ENCODE data around the gene HMSD. TPM values are rescaled to one million over a fixed set of nuclear protein-coding genes. Genes with fewer than 3 reads are reported as not detected.

Gene HMSD
- total and polyA plus RNA-seq, 7 experiments from 2014 or later, result 5.1 TPM; not detected in 6

GRCh38 chr18:63980027-63980426 is 30.9 kb downstream of the HMSD start:
- ChIA-PET POLR2A (no interaction called here), CTCF (interaction anchor here (1.9 to 2.2 kb wide), 2 partner anchors 16 to 461 kb away, joined by 7 read pairs; no protein-coding TSS in a partner anchor)
- peak overlapping the region in 2 of 9 donors; percentile 1 to 32 for H3K27ac Mint-ChIP-seq
- Histone ChIP-seq H3K9me3 (ENCODE audit: control insufficient read depth in 2 of 3, low read length in 3 of 3) (no peaks in the 10 kb centered on the region), H3K27ac (ENCODE audit: low read depth, low read length) (no peak overlapping the region), H3K27me3 (ENCODE audit: control insufficient read depth in 2 of 2, insufficient read depth in 2 of 2, low read length in 2 of 2) (no peaks in the 10 kb centered on the region), H3K36me3 (ENCODE audit: control insufficient read depth in 2 of 3, insufficient read depth in 3 of 3, low read length in 3 of 3) (peaks cover 0 to 35% (median 6%) of the 10 kb centered on the region in 3 experiments), H3K4me3 (ENCODE audit: low read length) (no peak overlapping the region), H3K4me1 (ENCODE audit: control insufficient read depth in 2 of 2, insufficient read depth in 2 of 2, low read length in 2 of 2) (peaks cover 0 to 8% of the 10 kb centered on the region in 2 donors)
- peaks cover 0 to 46% (median 22%) of the 10 kb centered on the region in 5 donors for H3K36me3 Mint-ChIP-seq
- DNase-seq (no peak), ATAC-seq (no peak)
- intact Hi-C loops (cut with micrococcal nuclease), result no loop called here
- H3K4me1 Mint-ChIP-seq, result peaks cover 6 to 18% (median 10%) of the 10 kb centered on the region in 7 donors
- no peaks in the 10 kb centered on the region for H3K27me3 Mint-ChIP-seq
- H3K9me3 Mint-ChIP-seq, result no peaks in the 10 kb centered on the region
- peak overlapping the region in 1 of 10 donors; percentile 33 for H3K4me3 Mint-ChIP-seq

- Histone ChIP-seq H3K9me3 (ENCODE audit: control insufficient read depth in 2 of 3, low read length in 3 of 3) (no peaks in the 10 kb centered on the region), H3K27ac (ENCODE audit: low read depth, low read length) (no peak overlapping the region), H3K4me1 (ENCODE audit: control insufficient read depth in 2 of 2, insufficient read depth in 2 of 2, low read length in 2 of 2) (peaks cover 0 to 8% of the 10 kb centered on the region in 2 donors), H3K4me3 (ENCODE audit: low read length) (no peak overlapping the region), H3K36me3 (ENCODE audit: control insufficient read depth in 2 of 3, insufficient read depth in 3 of 3, low read length in 3 of 3) (peaks cover 0 to 43% (median 6%) of the 10 kb centered on the region in 3 experiments), H3K27me3 (ENCODE audit: control insufficient read depth in 2 of 2, insufficient read depth in 2 of 2, low read length in 2 of 2) (no peaks in the 10 kb centered on the region)
- H3K36me3 Mint-ChIP-seq, result peaks cover 0 to 55% (median 22%) of the 10 kb centered on the region in 5 donors
- CTCF ChIA-PET, result interaction anchor here (1.9 to 2.2 kb wide), 2 partner anchors 17 to 462 kb away, joined by 7 read pairs; no protein-coding TSS in a partner anchor
- no peak for DNase-seq
- intact Hi-C loops (cut with micrococcal nuclease), result no loop called here
- H3K27me3 Mint-ChIP-seq, result no peaks in the 10 kb centered on the region
- H3K27ac Mint-ChIP-seq, result no peak overlapping the region
- H3K4me1 Mint-ChIP-seq, result peaks cover 4 to 16% (median 7%) of the 10 kb centered on the region in 7 donors
- peak; percentile 50 for ATAC-seq
- no peak overlapping the region for H3K4me3 Mint-ChIP-seq
- no peaks in the 10 kb centered on the region for H3K9me3 Mint-ChIP-seq
- POLR2A ChIA-PET, result no interaction called here
Observed at GRCh38 chr18:63980896-63981460, 31.9 kb downstream of the HMSD start.

GRCh38 chr18:63981719-63982118 is 32.6 kb downstream of the HMSD start:
- Histone ChIP-seq H3K27me3 (ENCODE audit: control insufficient read depth in 2 of 2, insufficient read depth in 2 of 2, low read length in 2 of 2) (no peaks in the 10 kb centered on the region), H3K9me3 (ENCODE audit: control insufficient read depth in 2 of 3, low read length in 3 of 3) (no peaks in the 10 kb centered on the region), H3K27ac (ENCODE audit: low read depth, low read length) (no peak overlapping the region), H3K36me3 (ENCODE audit: control insufficient read depth in 2 of 3, insufficient read depth in 3 of 3, low read length in 3 of 3) (peaks cover 0 to 43% (median 6%) of the 10 kb centered on the region in 3 experiments), H3K4me3 (ENCODE audit: low read length) (no peak overlapping the region), H3K4me1 (ENCODE audit: control insufficient read depth in 2 of 2, insufficient read depth in 2 of 2, low read length in 2 of 2) (peaks cover 0 to 8% of the 10 kb centered on the region in 2 donors)
- no peaks in the 10 kb centered on the region for H3K9me3 Mint-ChIP-seq
- no peaks in the 10 kb centered on the region for H3K27me3 Mint-ChIP-seq
- ChIA-PET CTCF (interaction anchor here (2.2 kb wide), 1 partner anchor 463 kb away, joined by 7 read pairs; no protein-coding TSS in a partner anchor), POLR2A (no interaction called here)
- intact Hi-C loops (cut with micrococcal nuclease), result no loop called here
- DNase-seq (no peak), ATAC-seq (no peak)
- no peak overlapping the region for H3K27ac Mint-ChIP-seq
- peaks cover 4 to 16% (median 7%) of the 10 kb centered on the region in 7 donors for H3K4me1 Mint-ChIP-seq
- H3K4me3 Mint-ChIP-seq, result no peak overlapping the region
- H3K36me3 Mint-ChIP-seq, result peaks cover 0 to 62% (median 28%) of the 10 kb centered on the region in 5 donors

- H3K27ac Mint-ChIP-seq, result no peak overlapping the region
- Histone ChIP-seq H3K4me3 (ENCODE audit: low read length) (no peak overlapping the region), H3K4me1 (ENCODE audit: control insufficient read depth in 2 of 2, insufficient read depth in 2 of 2, low read length in 2 of 2) (peaks cover 0 to 8% of the 10 kb centered on the region in 2 donors), H3K9me3 (ENCODE audit: control insufficient read depth in 2 of 3, low read length in 3 of 3) (no peaks in the 10 kb centered on the region), H3K27ac (ENCODE audit: low read depth, low read length) (no peak overlapping the region), H3K27me3 (ENCODE audit: control insufficient read depth in 2 of 2, insufficient read depth in 2 of 2, low read length in 2 of 2) (no peaks in the 10 kb centered on the region), H3K36me3 (ENCODE audit: control insufficient read depth in 2 of 3, insufficient read depth in 3 of 3, low read length in 3 of 3) (peaks cover 3 to 49% (median 6%) of the 10 kb centered on the region in 3 experiments)
- H3K4me1 Mint-ChIP-seq, result peaks cover 4 to 16% (median 7%) of the 10 kb centered on the region in 7 donors
- H3K9me3 Mint-ChIP-seq, result no peaks in the 10 kb centered on the region
- DNase-seq (no peak), ATAC-seq (no peak)
- POLR2A ChIA-PET, result no interaction called here
- no peak overlapping the region for H3K4me3 Mint-ChIP-seq
- H3K36me3 Mint-ChIP-seq, result peaks cover 0 to 68% (median 28%) of the 10 kb centered on the region in 5 donors
- intact Hi-C loops (cut with micrococcal nuclease), result no loop called here
- CTCF ChIA-PET, result interaction anchor here (0.9 kb wide), 1 partner anchor 18 kb away, joined by 5 read pairs; no protein-coding TSS in a partner anchor
- H3K27me3 Mint-ChIP-seq, result no peaks in the 10 kb centered on the region
Observed at GRCh38 chr18:63982361-63982760, 33.3 kb downstream of the HMSD start.

- Mint-ChIP-seq H3K27me3 (no peaks in the 10 kb centered on the region), H3K36me3 (peaks cover 0 to 68% (median 17%) of the 10 kb centered on the region in 5 donors), H3K9me3 (no peaks in the 10 kb centered on the region), H3K4me1 (peaks cover 0 to 1% (median 0%) of the 10 kb centered on the region in 7 donors), H3K27ac (no peak overlapping the region), H3K4me3 (no peak overlapping the region)
- Histone ChIP-seq H3K27ac (ENCODE audit: low read depth, low read length) (no peak overlapping the region), H3K4me1 (ENCODE audit: control insufficient read depth in 2 of 2, insufficient read depth in 2 of 2, low read length in 2 of 2) (no peaks in the 10 kb centered on the region), H3K36me3 (ENCODE audit: control insufficient read depth in 2 of 3, insufficient read depth in 3 of 3, low read length in 3 of 3) (peaks cover 0 to 38% (median 7%) of the 10 kb centered on the region in 3 experiments), H3K9me3 (ENCODE audit: control insufficient read depth in 2 of 3, low read length in 3 of 3) (no peaks in the 10 kb centered on the region), H3K4me3 (ENCODE audit: low read length) (no peak overlapping the region), H3K27me3 (ENCODE audit: control insufficient read depth in 2 of 2, insufficient read depth in 2 of 2, low read length in 2 of 2) (no peaks in the 10 kb centered on the region)
- ChIA-PET POLR2A (no interaction called here), CTCF (no interaction called here)
- ATAC-seq, result no peak
- no peak for DNase-seq
- intact Hi-C loops (cut with micrococcal nuclease), result no loop called here
Observed at GRCh38 chr18:63986885-63987284, 37.8 kb downstream of the HMSD start.

GRCh38 chr18:63987743-63988142 is 38.6 kb downstream of the HMSD start:
- H3K9me3 Mint-ChIP-seq, result peaks cover 0 to 3% (median 0%) of the 10 kb centered on the region in 11 donors
- Histone ChIP-seq H3K4me3 (ENCODE audit: low read length) (no peak overlapping the region), H3K9me3 (ENCODE audit: control insufficient read depth in 2 of 3, low read length in 3 of 3) (no peaks in the 10 kb centered on the region), H3K27me3 (ENCODE audit: control insufficient read depth in 2 of 2, insufficient read depth in 2 of 2, low read length in 2 of 2) (no peaks in the 10 kb centered on the region), H3K27ac (ENCODE audit: low read depth, low read length) (no peak overlapping the region), H3K36me3 (ENCODE audit: control insufficient read depth in 2 of 3, insufficient read depth in 3 of 3, low read length in 3 of 3) (peaks cover 0 to 30% (median 7%) of the 10 kb centered on the region in 3 experiments), H3K4me1 (ENCODE audit: control insufficient read depth in 2 of 2, insufficient read depth in 2 of 2, low read length in 2 of 2) (no peaks in the 10 kb centered on the region)
- POLR2A ChIA-PET, result no interaction called here
- H3K4me3 Mint-ChIP-seq, result no peak overlapping the region
- intact Hi-C loops (cut with micrococcal nuclease), result no loop called here
- no peak overlapping the region for H3K27ac Mint-ChIP-seq
- CTCF ChIA-PET, result no interaction called here
- H3K27me3 Mint-ChIP-seq, result no peaks in the 10 kb centered on the region
- ATAC-seq (no peak), DNase-seq (no peak)
- H3K4me1 Mint-ChIP-seq, result peaks cover 0 to 5% (median 4%) of the 10 kb centered on the region in 7 donors
- H3K36me3 Mint-ChIP-seq, result peaks cover 0 to 65% (median 13%) of the 10 kb centered on the region in 5 donors

- DNase-seq (no peak), ATAC-seq (no peak)
- Mint-ChIP-seq H3K9me3 (peaks cover 3 to 28% (median 11%) of the 10 kb centered on the region in 11 donors), H3K27ac (no peak overlapping the region), H3K4me1 (peaks cover 0 to 9% (median 4%) of the 10 kb centered on the region in 7 donors), H3K27me3 (no peaks in the 10 kb centered on the region), H3K36me3 (peaks cover 4 to 27% (median 13%) of the 10 kb centered on the region in 5 donors), H3K4me3 (no peak overlapping the region)
- H3K9me3 ChIP-seq (ENCODE audit: control insufficient read depth in 2 of 3, low read length in 3 of 3), result peaks cover 0 to 18% (median 4%) of the 10 kb centered on the region in 3 experiments
- peaks cover 0 to 2% (median under 1%) of the 10 kb centered on the region in 3 experiments for H3K36me3 ChIP-seq (ENCODE audit: control insufficient read depth in 2 of 3, insufficient read depth in 3 of 3, low read length in 3 of 3)
- POLR2A ChIA-PET, result no interaction called here
- H3K27ac ChIP-seq (ENCODE audit: low read depth, low read length), result no peak overlapping the region
- H3K4me3 ChIP-seq (ENCODE audit: low read length), result no peak overlapping the region
- intact Hi-C loops (cut with micrococcal nuclease), result no loop called here
- H3K27me3 ChIP-seq (ENCODE audit: control insufficient read depth in 2 of 2, insufficient read depth in 2 of 2, low read length in 2 of 2), result no peaks in the 10 kb centered on the region
- H3K4me1 ChIP-seq (ENCODE audit: control insufficient read depth in 2 of 2, insufficient read depth in 2 of 2, low read length in 2 of 2), result no peaks in the 10 kb centered on the region
- CTCF ChIA-PET, result no interaction called here
Observed at GRCh38 chr18:63992751-63993150, 43.6 kb downstream of the HMSD start.

All from naive thymus-derived CD4-positive, alpha-beta T cell (primary cell).